Liver (tissue), 9 donors: Measurements from ENCODE around the gene SEL1L. TPM values are rescaled to one million over a fixed set of nuclear protein-coding genes. Genes with fewer than 3 reads are reported as not detected.

ENCODE experiments used
- DNase-seq: peaks from one replicate; pipeline ENCODE4 v3.0.0-alpha.2; 2017; ENCODE audit warnings: low spot score
- H3K27ac ChIP-seq, 2 donors: one replicate each; pipeline ENCODE4 v1.7.0; 2013; ENCODE audit warnings: inconsistent platforms in 2 of 2, low read length in 2 of 2, control low read depth in 1 of 2, low read depth in 1 of 2, mild to moderate bottlenecking in 1 of 2
- H3K27me3 ChIP-seq, 4 donors: one replicate each; pipeline versions ENCODE4 v1.6.1 to v1.7.0; 2013; ENCODE audit warnings: low read length in 3 of 4, inconsistent platforms in 1 of 4, mild to moderate bottlenecking in 1 of 4, moderate library complexity in 1 of 4; ENCODE audit not compliant: control insufficient read depth in 4 of 4, insufficient read depth in 4 of 4
- H3K36me3 ChIP-seq, 4 donors: one replicate each; pipeline versions ENCODE4 v1.6.1 to v1.7.0; 2013; ENCODE audit warnings: low read length in 3 of 4, mild to moderate bottlenecking in 3 of 4, low read depth in 1 of 4, moderate library complexity in 1 of 4; ENCODE audit not compliant: control insufficient read depth in 4 of 4, insufficient read depth in 3 of 4
- H3K4me1 ChIP-seq, 4 donors: one replicate each; pipeline versions ENCODE4 v1.6.1 to v1.7.0; 2013; ENCODE audit warnings: low read length in 3 of 4, mild to moderate bottlenecking in 3 of 4, moderate library complexity in 1 of 4; ENCODE audit not compliant: control insufficient read depth in 4 of 4, insufficient read depth in 4 of 4
- H3K4me3 ChIP-seq, 3 donors: one replicate each; pipeline versions ENCODE4 v1.6.1 to v1.7.0; 2013; ENCODE audit warnings: low read length in 3 of 3, control low read depth in 1 of 3, low read depth in 1 of 3, mild to moderate bottlenecking in 1 of 3
- H3K9ac ChIP-seq, 2 donors: one replicate each; pipeline ENCODE4 v1.7.0; 2013; ENCODE audit warnings: low read length in 2 of 2, mild to moderate bottlenecking in 2 of 2, moderate library complexity in 2 of 2, control low read depth in 1 of 2, low read depth in 1 of 2
- H3K9me3 ChIP-seq, 4 donors: one replicate each; pipeline versions ENCODE4 v1.6.1 to v1.7.0; 2013; ENCODE audit warnings: low read length in 3 of 4; ENCODE audit not compliant: control insufficient read depth in 4 of 4
- CTCF ChIP-seq: fragments of 150-350 bp; IDR thresholded peaks from 2 replicates; pipeline ENCODE4 v1.5.1; 2017; ENCODE audit warnings: improper control_type of control experiment, low read depth, low read length; ENCODE audit not compliant: missing input control
- EGR1 ChIP-seq, 2 donors: IDR thresholded peaks; 2 replicates each; pipeline ENCODE4 v1.6.1; 2016 to 2018; ENCODE audit warnings: antibody characterized with exemption in 2 of 2, low read depth in 2 of 2
- FOXA1 ChIP-seq: IDR thresholded peaks from 2 replicates; pipeline ENCODE4 v1.6.1; 2016; ENCODE audit warnings: antibody characterized with exemption
- FOXA2 ChIP-seq: IDR thresholded peaks from 2 replicates; pipeline ENCODE4 v1.6.1; 2016; ENCODE audit warnings: antibody characterized with exemption
- HNF4G ChIP-seq: IDR thresholded peaks from 2 replicates; pipeline ENCODE4 v1.6.1; 2016; ENCODE audit warnings: antibody characterized with exemption
- JUND ChIP-seq, 2 donors: IDR thresholded peaks; 2 replicates each; pipeline ENCODE4 v1.6.1; 2016; ENCODE audit warnings: antibody characterized with exemption in 2 of 2
- NR2F2 ChIP-seq: IDR thresholded peaks from 2 replicates; pipeline ENCODE4 v1.6.1; 2016; ENCODE audit warnings: antibody characterized with exemption
- RAD21 ChIP-seq, 2 donors: IDR thresholded peaks; 2 replicates each; pipeline ENCODE4 v1.6.1; 2016; ENCODE audit warnings: antibody characterized with exemption in 2 of 2, mild to moderate bottlenecking in 2 of 2
- RXRA ChIP-seq, 2 donors: IDR thresholded peaks; 2 replicates each; pipeline ENCODE4 v1.6.1; 2017 to 2018; ENCODE audit warnings: antibody characterized with exemption in 2 of 2, mild to moderate bottlenecking in 1 of 2
- YY1 ChIP-seq: IDR thresholded peaks from 2 replicates; pipeline ENCODE4 v1.6.1; 2016; ENCODE audit warnings: antibody characterized with exemption, mild to moderate bottlenecking
- WGBS: extraction: QIAGEN DNeasy Blood & Tissue Kit; methylation state at CpG from one replicate; pipeline ENCODE4 v1.1.7; 2013; 5-methylcytosine and 5-hydroxymethylcytosine counted together
- polyA plus RNA-seq, 2 donors: library from polyadenylated mRNA; stranded (reverse) in 1 of 2; unstranded in 1 of 2; fragments of 200-250 nt in 1 of 2; fragments of >200 nt in 1 of 2; fragmentation: Nextera tagmentation in 1 of 2; extraction: Ambion mirVana in 1 of 2; gene quantifications; one replicate each; pipeline versions ENCODE4 v1.2.1 to v1.2.3, GENCODE V29; 2013 to 2015
- total RNA-seq, 2 donors: library from RNA; depleted of rRNA; stranded (reverse); fragments of >200 nt; gene quantifications; one replicate each; pipeline ENCODE4 v1.2.3, GENCODE V29; 2014
- TF ChIP-seq, protein P1 (sequence below): IDR thresholded peaks from 2 replicates; pipeline ENCODE4 v1.6.1; 2016; ENCODE audit warnings: antibody characterized with exemption
- TF ChIP-seq, protein P2 (sequence below): IDR thresholded peaks from 2 replicates; pipeline ENCODE4 v1.6.1; 2016; ENCODE audit warnings: antibody characterized with exemption
- donor health status: healthy.
- donor health status: healthy.
- donor health status: healthy.
- donor health status: healthy.
- donor health status: healthy.

Gene SEL1L
- total and polyA plus RNA-seq, 4 donors: 40.7 to 117 (median 45.6) TPM

GRCh38 chr14:81567302-81567701 lies 33.6 kb upstream of the SEL1L start:
- H3K27ac ChIP-seq: no peak overlapping the region
- no peaks in the 10 kb centered on the region for H3K27me3 ChIP-seq
- no peaks in the 10 kb centered on the region for H3K36me3 ChIP-seq
- no peak overlapping the region for H3K9ac ChIP-seq
- H3K4me1 ChIP-seq: no peaks in the 10 kb centered on the region
- DNase-seq: no peak
- H3K4me3 ChIP-seq: no peak overlapping the region
- no peaks in the 10 kb centered on the region for H3K9me3 ChIP-seq
- 75% methylated on average over 6 of the region's 6 CpGs for WGBS
- no peak for TF ChIP-seq NR2F2
- no peak for TF ChIP-seq YY1
- no peak for TF ChIP-seq EGR1 (IDR thresholded peaks at IDR 0.05; ENCODE audit: low read depth in 2 of 2)
- TF ChIP-seq FOXA1: no peak

DNA sequence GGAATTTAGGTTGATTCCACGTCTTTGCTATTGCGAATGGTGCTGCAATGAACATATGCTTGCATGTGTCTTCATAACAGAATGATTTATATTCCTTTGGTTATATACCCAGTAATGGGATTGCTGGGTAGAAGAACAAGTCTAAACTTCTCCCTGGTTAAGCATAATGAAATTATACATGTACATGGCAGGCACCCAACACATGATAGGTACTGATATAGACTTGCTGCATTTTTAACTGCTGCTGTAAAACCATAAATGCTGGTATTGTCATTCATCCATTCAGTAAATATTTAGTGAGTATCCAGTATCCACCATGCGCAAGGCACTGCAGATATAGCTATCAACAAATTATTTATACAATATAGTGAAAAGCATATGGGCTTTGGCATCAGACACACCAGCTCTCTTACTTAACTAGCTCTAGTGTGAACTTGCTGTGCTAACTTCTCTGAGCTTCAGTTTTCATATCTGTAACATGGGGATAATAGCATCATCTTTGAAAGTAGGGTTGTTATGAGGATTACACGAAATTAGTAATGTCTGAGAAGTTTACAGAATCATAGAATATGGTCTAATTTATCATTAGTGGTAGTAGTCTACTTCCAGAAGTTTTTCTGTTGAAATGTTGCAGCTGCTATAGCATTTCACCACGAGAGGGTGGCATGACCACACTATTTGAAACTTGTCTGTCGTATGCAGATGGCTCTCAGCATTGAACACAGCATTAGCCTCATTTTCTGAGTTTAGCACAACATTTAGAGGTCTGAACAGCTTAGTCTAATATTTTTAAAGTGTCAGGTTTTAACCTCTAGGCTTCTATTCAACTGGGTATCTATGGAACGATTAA lies 32.0 kb upstream of the SEL1L start:
- WGBS: 41% methylated on average over 7 of the region's 7 CpGs
- no peak for TF ChIP-seq FOXA2
- TF ChIP-seq CTCF: peak; percentile 68
- no peak for TF ChIP-seq JUND (IDR thresholded peaks at IDR 0.05)
- peak; percentile 84 to 87 for TF ChIP-seq RAD21 (IDR thresholded peaks at IDR 0.05)
- no peak overlapping the region for H3K9ac ChIP-seq
- H3K9me3 ChIP-seq: no peaks in the 10 kb centered on the region
- no peaks in the 10 kb centered on the region for H3K27me3 ChIP-seq
- no peak for DNase-seq
- no peak overlapping the region for H3K4me3 ChIP-seq
- H3K36me3 ChIP-seq: no peaks in the 10 kb centered on the region
- H3K27ac ChIP-seq: no peak overlapping the region
- no peaks in the 10 kb centered on the region for H3K4me1 ChIP-seq

GRCh38 chr14:81562818-81563217 lies 29.2 kb upstream of the SEL1L start:
- H3K9ac ChIP-seq: no peak overlapping the region
- TF ChIP-seq, protein P1, sequence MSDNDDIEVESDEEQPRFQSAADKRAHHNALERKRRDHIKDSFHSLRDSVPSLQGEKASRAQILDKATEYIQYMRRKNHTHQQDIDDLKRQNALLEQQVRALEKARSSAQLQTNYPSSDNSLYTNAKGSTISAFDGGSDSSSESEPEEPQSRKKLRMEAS: no peak
- TF ChIP-seq, protein P2, sequence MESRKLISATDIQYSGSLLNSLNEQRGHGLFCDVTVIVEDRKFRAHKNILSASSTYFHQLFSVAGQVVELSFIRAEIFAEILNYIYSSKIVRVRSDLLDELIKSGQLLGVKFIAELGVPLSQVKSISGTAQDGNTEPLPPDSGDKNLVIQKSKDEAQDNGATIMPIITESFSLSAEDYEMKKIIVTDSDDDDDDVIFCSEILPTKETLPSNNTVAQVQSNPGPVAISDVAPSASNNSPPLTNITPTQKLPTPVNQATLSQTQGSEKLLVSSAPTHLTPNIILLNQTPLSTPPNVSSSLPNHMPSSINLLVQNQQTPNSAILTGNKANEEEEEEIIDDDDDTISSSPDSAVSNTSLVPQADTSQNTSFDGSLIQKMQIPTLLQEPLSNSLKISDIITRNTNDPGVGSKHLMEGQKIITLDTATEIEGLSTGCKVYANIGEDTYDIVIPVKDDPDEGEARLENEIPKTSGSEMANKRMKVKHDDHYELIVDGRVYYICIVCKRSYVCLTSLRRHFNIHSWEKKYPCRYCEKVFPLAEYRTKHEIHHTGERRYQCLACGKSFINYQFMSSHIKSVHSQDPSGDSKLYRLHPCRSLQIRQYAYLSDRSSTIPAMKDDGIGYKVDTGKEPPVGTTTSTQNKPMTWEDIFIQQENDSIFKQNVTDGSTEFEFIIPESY: no peak
- TF ChIP-seq RXRA (IDR thresholded peaks at IDR 0.05): no peak
- TF ChIP-seq HNF4G: no peak
- TF ChIP-seq FOXA1: no peak
- no peak overlapping the region for H3K27ac ChIP-seq
- no peaks in the 10 kb centered on the region for H3K9me3 ChIP-seq
- H3K4me3 ChIP-seq: no peak overlapping the region
- DNase-seq: no peak
- H3K4me1 ChIP-seq: no peaks in the 10 kb centered on the region
- H3K36me3 ChIP-seq: no peaks in the 10 kb centered on the region
- WGBS: 69% methylated on average over 2 of the region's 2 CpGs
- no peaks in the 10 kb centered on the region for H3K27me3 ChIP-seq
